Body of pancreas (tissue), 4 donors: ENCODE measurements around the gene TNS2. TPM values are rescaled to one million over a fixed set of nuclear protein-coding genes. Genes with fewer than 3 reads are reported as not detected.

Experiments
- ATAC-seq: fragments of 150-250 bp; one replicate; pipeline ENCODE4 v1.9.1; 2016
- DNase-seq, 4 donors: peaks; one replicate each; pipeline ENCODE4 v3.0.0-alpha.2; 2019
- H3K27ac ChIP-seq, 4 donors: fragments of 200-600 bp; sonication (generic); 1 replicate in 3 of 4; 2 replicates in 1 of 4; pipeline versions ENCODE4 v1.5.1 to v1.6.1; 2016 to 2019; ENCODE audit warnings: mild to moderate bottlenecking in 1 of 4, mixed read lengths in 1 of 4, moderate library complexity in 1 of 4
- H3K27me3 ChIP-seq, 2 donors: fragments of 200-600 bp; sonication (generic); one replicate each; pipeline ENCODE4 v1.6.0; 2016; ENCODE audit warnings: mild to moderate bottlenecking in 1 of 2
- H3K36me3 ChIP-seq, 2 donors: fragments of 200-600 bp; sonication (generic); replicated peaks in 1 of 2; 2 replicates each; pipeline ENCODE4 v1.5.1; 2016; ENCODE audit warnings: low read depth in 2 of 2; ENCODE audit not compliant: insufficient read depth in 1 of 2
- H3K4me1 ChIP-seq: fragments of 200-600 bp; sonication (generic); one replicate; pipeline ENCODE4 v1.6.0; 2016
- H3K4me3 ChIP-seq, 2 donors: fragments of 200-600 bp; sonication (generic); 1 replicate in 1 of 2; 2 replicates in 1 of 2; pipeline ENCODE4 v1.5.1; 2016 to 2019
- H3K9me3 ChIP-seq, 3 donors: fragments of 200-600 bp; sonication (generic); 1 replicate in 2 of 3; 2 replicates in 1 of 3; pipeline ENCODE4 v1.5.1; 2016
- POLR2A ChIP-seq, 3 donors: fragments of 450-650 bp; IDR thresholded peaks; one replicate each; pipeline ENCODE4 v1.6.1; 2016; ENCODE audit warnings: antibody characterized with exemption in 3 of 3, mild to moderate bottlenecking in 2 of 3
- WGBS, 2 donors: methylation state at CpG; one replicate each; pipeline ENCODE4 v1.1.5; 2017; 5-methylcytosine and 5-hydroxymethylcytosine counted together
- intact Hi-C: fragments of 100-400 bp; cut with DNase I; formaldehyde crosslinking; loops from one replicate; pipeline ENCODE4 v1.15.1; 2023
- total RNA-seq, 2 donors: library from RNA; depleted of rRNA; stranded (reverse); fragments of >200 nt; gene quantifications; one replicate each; pipeline ENCODE4 v1.1.0, GENCODE V29; 2016
- TF ChIP-seq, protein P1 (sequence below), 7 experiments: fragments of 450-650 bp in 4 of 7; fragments of 200-600 bp in 3 of 7; sonication (generic) in 3 of 7; IDR thresholded peaks; one replicate each; pipeline ENCODE4 v1.5.1; 2016 to 2019; ENCODE audit warnings: antibody characterized with exemption in 7 of 7

TNS2 gene
- total RNA-seq, 2 donors from 2014 or later = 75.5 to 113 TPM

DNA sequence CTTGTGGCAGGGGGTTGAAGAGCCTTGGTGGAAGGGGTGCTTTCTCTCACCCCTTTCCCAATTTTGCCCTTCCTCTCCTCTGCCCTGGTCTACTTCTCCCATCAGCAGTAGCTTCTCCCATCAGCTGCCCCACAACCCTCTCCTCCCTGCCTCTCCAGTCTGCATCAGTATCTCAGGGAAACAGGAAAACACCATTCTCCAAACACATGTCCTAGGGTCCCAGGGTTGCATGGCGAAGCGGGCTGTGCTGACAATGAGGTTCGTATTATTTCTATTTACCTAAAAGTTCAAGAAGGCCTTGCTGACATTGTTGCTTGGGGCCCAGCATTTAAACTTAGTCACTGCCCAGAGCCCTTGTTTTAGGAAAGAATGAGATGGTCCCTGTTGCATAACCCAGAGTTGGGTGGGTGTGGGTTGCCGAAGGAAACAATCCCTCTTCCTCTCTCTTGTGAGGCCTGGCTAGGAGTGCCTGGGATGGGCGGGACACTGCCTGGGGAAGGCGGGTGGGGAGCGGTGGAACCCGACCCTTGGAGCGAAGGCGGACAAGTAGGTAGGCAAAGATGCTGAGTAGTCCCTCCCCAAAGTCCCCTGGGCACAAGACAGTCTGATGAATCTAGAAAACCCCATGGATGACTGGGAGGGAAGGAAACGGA lies 46.4 kb downstream of the TNS2 start:
- Histone ChIP-seq H3K36me3 (no peaks in the 10 kb centered on the region), H3K9me3 (no peaks in the 10 kb centered on the region), H3K4me1 (peaks cover 27% of the 10 kb centered on the region), H3K27ac (peak overlapping the region in 1 of 4 donors; percentile 28), H3K27me3 (no peaks in the 10 kb centered on the region), H3K4me3 (no peak overlapping the region)
- 73 to 92% methylated on average over 11 of the region's 11 CpGs for WGBS, 2 donors
- DNase-seq = peak in 2 of 4 donors; percentile 41 to 54
- TF ChIP-seq, protein P1, sequence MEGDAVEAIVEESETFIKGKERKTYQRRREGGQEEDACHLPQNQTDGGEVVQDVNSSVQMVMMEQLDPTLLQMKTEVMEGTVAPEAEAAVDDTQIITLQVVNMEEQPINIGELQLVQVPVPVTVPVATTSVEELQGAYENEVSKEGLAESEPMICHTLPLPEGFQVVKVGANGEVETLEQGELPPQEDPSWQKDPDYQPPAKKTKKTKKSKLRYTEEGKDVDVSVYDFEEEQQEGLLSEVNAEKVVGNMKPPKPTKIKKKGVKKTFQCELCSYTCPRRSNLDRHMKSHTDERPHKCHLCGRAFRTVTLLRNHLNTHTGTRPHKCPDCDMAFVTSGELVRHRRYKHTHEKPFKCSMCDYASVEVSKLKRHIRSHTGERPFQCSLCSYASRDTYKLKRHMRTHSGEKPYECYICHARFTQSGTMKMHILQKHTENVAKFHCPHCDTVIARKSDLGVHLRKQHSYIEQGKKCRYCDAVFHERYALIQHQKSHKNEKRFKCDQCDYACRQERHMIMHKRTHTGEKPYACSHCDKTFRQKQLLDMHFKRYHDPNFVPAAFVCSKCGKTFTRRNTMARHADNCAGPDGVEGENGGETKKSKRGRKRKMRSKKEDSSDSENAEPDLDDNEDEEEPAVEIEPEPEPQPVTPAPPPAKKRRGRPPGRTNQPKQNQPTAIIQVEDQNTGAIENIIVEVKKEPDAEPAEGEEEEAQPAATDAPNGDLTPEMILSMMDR (IDR thresholded peaks at IDR 0.05) = no peak
- no peak for TF ChIP-seq POLR2A (IDR thresholded peaks at IDR 0.05)
- peak; percentile 7 for ATAC-seq
- intact Hi-C loops = no loop called here

DNA sequence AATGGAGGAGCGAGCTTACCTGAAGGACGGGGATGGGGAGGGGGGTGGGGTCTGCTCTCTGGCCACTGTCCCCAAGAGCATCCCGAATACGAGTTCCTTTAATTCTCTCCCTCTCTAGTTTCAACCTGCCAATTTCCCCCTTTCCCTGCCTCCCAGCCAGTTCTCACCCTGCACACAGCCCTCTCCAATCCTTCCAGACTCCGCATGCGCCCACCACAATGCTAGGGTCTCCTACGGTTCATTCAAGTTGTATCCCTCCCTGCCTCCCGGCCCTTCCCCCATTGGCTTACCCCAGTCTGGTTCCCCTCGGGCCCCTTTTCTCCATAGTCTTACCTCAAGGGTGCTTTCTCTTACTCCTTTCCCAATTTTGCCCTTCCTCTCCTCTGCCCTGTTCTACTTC lies 46.9 kb downstream of the TNS2 start:
- DNase-seq = no peak

DNA sequence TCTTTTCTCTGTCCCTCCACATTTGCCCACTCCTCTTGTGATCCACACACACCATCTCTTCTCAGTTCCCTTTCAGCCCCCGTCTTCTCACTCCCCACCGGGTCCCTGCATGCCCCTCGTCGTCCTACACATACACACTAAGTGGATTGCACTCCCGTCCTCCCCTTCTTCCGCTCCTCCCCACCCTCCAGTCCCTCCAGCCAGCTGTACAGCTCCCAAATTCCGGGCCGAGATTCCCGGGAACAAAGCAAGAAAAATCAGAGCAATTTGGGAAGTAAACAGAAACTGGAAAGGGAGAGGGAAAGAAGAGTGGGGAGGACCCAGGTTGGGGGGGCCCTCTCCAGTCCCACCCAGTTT lies 47.3 kb downstream of the TNS2 start:
- Histone ChIP-seq H3K9me3 (no peaks in the 10 kb centered on the region), H3K27me3 (no peaks in the 10 kb centered on the region), H3K27ac (peak overlapping the region; percentile 25 to 68 (median 56)), H3K4me3 (peak overlapping the region; percentile 24 to 55), H3K36me3 (no peaks in the 10 kb centered on the region), H3K4me1 (peaks cover 31% of the 10 kb centered on the region)
- DNase-seq (no peak), ATAC-seq (peak; percentile 22)
- WGBS, 2 donors = 3 to 5% methylated on average over 9 of the region's 9 CpGs
- intact Hi-C loops = no loop called here
- no peak for TF ChIP-seq POLR2A (IDR thresholded peaks at IDR 0.05)
- TF ChIP-seq, protein P1 (IDR thresholded peaks at IDR 0.05) = no peak

More for the DNA sequence above, 46.9 kb downstream of the TNS2 start:
- no peaks in the 10 kb centered on the region for H3K9me3 ChIP-seq
- peak overlapping the region in 2 of 4 donors; percentile 65 to 68 for H3K27ac ChIP-seq
- no peak for ATAC-seq
- 56 to 62% methylated on average over 9 of the region's 9 CpGs for WGBS, 2 donors
- intact Hi-C loops = no loop called here
- no peak overlapping the region for H3K4me3 ChIP-seq
- H3K4me1 ChIP-seq = peaks cover 27% of the 10 kb centered on the region
- H3K36me3 ChIP-seq = no peaks in the 10 kb centered on the region
- no peaks in the 10 kb centered on the region for H3K27me3 ChIP-seq
- TF ChIP-seq POLR2A (IDR thresholded peaks at IDR 0.05) = no peak
- TF ChIP-seq, protein P1 (IDR thresholded peaks at IDR 0.05) = no peak

DNA sequence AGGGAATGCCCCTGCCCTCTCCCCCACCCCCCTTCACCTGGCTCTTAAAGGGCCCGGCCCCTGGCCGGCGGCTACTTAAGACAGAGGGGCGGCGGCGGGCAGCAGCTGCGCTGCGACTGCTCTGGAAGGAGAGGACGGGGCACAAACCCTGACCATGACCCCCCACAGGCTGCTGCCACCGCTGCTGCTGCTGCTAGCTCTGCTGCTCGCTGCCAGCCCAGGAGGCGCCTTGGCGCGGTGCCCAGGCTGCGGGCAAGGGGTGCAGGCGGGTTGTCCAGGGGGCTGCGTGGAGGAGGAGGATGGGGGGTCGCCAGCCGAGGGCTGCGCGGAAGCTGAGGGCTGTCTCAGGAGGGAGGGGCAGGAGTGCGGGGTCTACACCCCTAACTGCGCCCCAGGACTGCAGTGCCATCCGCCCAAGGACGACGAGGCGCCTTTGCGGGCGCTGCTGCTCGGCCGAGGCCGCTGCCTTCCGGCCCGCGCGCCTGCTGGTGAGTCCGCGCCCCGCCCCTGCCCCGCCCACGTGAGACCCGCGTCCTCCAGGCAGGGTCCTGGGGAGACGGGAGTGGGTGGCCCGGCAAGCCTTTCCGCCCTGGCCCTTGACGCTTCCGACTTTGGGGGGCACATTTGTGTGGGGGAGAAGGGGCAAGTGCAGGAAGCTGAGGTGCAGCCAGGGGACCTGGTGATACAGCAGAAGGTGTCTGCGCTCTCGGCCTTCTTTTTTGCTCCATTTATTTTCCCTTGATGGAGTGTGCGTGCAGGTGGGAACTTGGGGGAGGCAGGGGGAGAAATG lies 47.9 kb downstream of the TNS2 start, which contains the start of gene IGFBP6:
TSS of gene IGFBP6 (plus strand) at position 104 of the 790 bp plus-strand sequence. CDS start at position 155, 51 bp downstream.
- intact Hi-C loops = no loop called here
- Histone ChIP-seq H3K36me3 (no peaks in the 10 kb centered on the region), H3K4me1 (peaks cover 37% of the 10 kb centered on the region), H3K9me3 (no peaks in the 10 kb centered on the region), H3K4me3 (peak within 1 kb of the TSS; percentile 24 to 55), H3K27me3 (no peaks in the 10 kb centered on the region), H3K27ac (peak within 1 kb of the TSS; percentile 25 to 68 (median 56))
- DNase-seq = peak; percentile 46 to 74 (median 60)
- 2 to 3% methylated on average over 24 to 45 of the region's 51 CpGs for WGBS, 2 donors
- peak; percentile 12 to 49 (median 33) for TF ChIP-seq POLR2A (IDR thresholded peaks at IDR 0.05)
- TF ChIP-seq, protein P1 (IDR thresholded peaks at IDR 0.05) = peak in 4 of 7 experiments; percentile 9 to 34 (median 22)
- peak; percentile 43 for ATAC-seq
